Peyer's patch (tissue), 4 donors: Measurements from ENCODE around the gene STOML1. TPM values are rescaled to one million over a fixed set of nuclear protein-coding genes. Genes with fewer than 3 reads are reported as not detected.

ENCODE experiments used
- DNase-seq, 3 donors: peaks; one replicate each; pipeline ENCODE4 v3.0.0-alpha.2; 2017 to 2019
- H3K27ac ChIP-seq, 4 donors: fragments of 200-600 bp; sonication (generic); one replicate each; pipeline ENCODE4 v1.5.1; 2016 to 2019
- H3K27me3 ChIP-seq, 2 donors: fragments of 200-600 bp; sonication (generic); one replicate each; pipeline ENCODE4 v1.5.1; 2019
- H3K36me3 ChIP-seq, 3 donors: fragments of 200-600 bp; sonication (generic); one replicate each; pipeline ENCODE4 v1.5.1; 2016 to 2019
- H3K4me1 ChIP-seq, 4 donors: fragments of 200-600 bp; sonication (generic); one replicate each; pipeline ENCODE4 v1.5.1; 2016 to 2019
- H3K4me3 ChIP-seq, 4 donors: fragments of 200-600 bp; sonication (generic); 1 replicate in 3 of 4; 2 replicates in 1 of 4; pipeline ENCODE4 v1.5.1; 2016 to 2019; ENCODE audit warnings: mild to moderate bottlenecking in 1 of 4
- H3K9me3 ChIP-seq, 4 donors: fragments of 200-600 bp; sonication (generic); one replicate each; pipeline ENCODE4 v1.5.1; 2016 to 2019; ENCODE audit warnings: mild to moderate bottlenecking in 1 of 4
- POLR2A ChIP-seq, 2 donors: fragments of 450-650 bp; IDR thresholded peaks; one replicate each; pipeline ENCODE4 v1.5.1; 2017; ENCODE audit warnings: antibody characterized with exemption in 2 of 2, mild to moderate bottlenecking in 2 of 2, moderate library complexity in 2 of 2
- total RNA-seq, 4 donors: library from RNA; depleted of rRNA; stranded (reverse); fragments of >200 nt; gene quantifications; one replicate each; pipeline ENCODE4 v1.1.0, GENCODE V29; 2016
- TF ChIP-seq, protein P1 (sequence below), 6 experiments: fragments of 450-650 bp in 4 of 6; fragments of 200-600 bp in 2 of 6; sonication (generic) in 1 of 6; IDR thresholded peaks; one replicate each; pipeline ENCODE4 v1.5.1; 2017 to 2019; ENCODE audit warnings: antibody characterized with exemption in 6 of 6, mild to moderate bottlenecking in 3 of 6, moderate library complexity in 1 of 6

Gene STOML1
- total RNA-seq, 4 donors from 2014 or later = 10.9 to 24.5 (median 13.5) TPM; not detected in 1

DNA sequence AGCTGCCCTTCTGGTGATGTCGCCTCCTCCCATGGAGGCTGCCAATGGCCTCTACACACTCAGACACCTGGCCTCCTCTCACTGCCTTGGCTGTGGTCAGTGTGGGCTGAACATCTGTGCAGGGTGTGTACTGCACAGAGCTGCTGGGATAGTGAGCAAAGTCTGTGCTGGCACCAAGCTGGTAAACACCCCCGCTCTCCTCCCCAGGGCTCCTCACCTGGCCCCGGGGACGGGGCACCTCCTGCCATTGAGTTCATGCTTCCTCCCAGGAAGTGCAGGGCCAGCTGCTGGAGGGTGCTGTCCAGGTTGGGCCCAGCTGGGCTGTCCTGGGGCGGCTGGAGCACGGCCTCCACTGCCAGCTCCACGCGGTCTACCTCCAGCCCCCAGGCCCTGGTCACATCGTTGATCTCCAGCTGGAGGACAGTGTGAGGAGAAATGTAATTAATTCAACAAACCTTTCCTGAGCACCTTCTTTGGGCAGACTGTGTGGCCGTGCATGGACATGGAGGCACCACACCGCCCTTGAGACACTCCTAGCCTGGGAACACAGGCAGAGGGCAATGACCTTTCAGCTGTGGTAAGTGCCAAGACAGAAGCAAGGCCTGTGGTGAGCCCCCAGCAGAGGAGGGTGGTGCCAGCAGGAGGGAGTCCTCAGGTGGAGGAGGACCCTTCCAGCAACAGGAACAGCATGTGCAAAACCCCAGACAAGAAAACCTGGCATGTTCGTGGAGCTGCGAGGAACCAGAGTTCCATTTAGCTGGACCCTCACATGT, 6.8 kb downstream of the STOML1 start:
- no peak for TF ChIP-seq POLR2A (IDR thresholded peaks at IDR 0.05)
- TF ChIP-seq, protein P1, sequence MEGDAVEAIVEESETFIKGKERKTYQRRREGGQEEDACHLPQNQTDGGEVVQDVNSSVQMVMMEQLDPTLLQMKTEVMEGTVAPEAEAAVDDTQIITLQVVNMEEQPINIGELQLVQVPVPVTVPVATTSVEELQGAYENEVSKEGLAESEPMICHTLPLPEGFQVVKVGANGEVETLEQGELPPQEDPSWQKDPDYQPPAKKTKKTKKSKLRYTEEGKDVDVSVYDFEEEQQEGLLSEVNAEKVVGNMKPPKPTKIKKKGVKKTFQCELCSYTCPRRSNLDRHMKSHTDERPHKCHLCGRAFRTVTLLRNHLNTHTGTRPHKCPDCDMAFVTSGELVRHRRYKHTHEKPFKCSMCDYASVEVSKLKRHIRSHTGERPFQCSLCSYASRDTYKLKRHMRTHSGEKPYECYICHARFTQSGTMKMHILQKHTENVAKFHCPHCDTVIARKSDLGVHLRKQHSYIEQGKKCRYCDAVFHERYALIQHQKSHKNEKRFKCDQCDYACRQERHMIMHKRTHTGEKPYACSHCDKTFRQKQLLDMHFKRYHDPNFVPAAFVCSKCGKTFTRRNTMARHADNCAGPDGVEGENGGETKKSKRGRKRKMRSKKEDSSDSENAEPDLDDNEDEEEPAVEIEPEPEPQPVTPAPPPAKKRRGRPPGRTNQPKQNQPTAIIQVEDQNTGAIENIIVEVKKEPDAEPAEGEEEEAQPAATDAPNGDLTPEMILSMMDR (IDR thresholded peaks at IDR 0.05) = no peak
- Histone ChIP-seq H3K4me3 (no peak overlapping the region), H3K27ac (peak overlapping the region; percentile 1 to 68 (median 34)), H3K27me3 (no peaks in the 10 kb centered on the region), H3K4me1 (peaks cover 0 to 57% (median 25%) of the 10 kb centered on the region in 4 donors), H3K9me3 (no peaks in the 10 kb centered on the region), H3K36me3 (no peaks in the 10 kb centered on the region)
- DNase-seq = peak in 2 of 3 donors; percentile 41 to 67

DNA sequence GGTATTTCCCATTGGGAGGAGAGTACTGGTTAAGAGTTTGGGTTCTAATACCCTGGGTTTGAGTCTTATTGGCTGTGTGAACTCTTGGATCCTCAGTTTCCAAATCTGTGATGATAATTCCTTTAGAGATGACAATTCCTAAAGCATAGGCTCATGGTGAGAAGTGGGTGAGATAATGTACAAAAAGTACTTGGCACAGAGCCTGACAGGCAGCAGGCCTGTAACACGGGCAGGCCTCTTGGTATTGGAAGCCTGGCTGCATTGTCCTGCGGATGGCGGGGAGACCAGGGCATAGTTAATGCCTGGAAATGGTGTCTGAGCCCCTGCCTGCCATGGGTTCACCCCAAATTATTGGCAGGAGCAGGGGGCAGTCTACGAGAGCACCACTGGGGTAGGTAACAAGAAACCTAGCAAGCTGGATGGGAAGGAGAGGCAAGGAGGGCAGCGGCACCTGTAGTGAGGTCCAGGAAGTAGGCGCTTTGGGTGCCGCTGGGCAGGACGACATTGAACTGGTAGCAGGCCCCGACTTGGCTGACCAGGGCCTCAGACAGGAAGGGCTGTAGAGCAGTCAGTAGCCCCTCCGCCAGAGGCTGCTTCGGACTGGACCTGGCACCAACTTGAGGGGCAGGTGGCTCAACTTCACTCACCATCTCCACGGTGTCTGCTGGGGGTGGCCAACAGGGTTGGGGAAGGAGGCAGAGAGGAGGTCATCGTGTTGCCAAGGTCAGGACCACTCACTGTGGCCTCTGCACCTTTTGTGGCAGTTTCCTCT, 7.7 kb downstream of the STOML1 start:
- peaks cover 0 to 50% (median 25%) of the 10 kb centered on the region in 4 donors for H3K4me1 ChIP-seq
- H3K27me3 ChIP-seq = no peaks in the 10 kb centered on the region
- peak in 2 of 3 donors; percentile 14 to 43 for DNase-seq
- H3K9me3 ChIP-seq = no peaks in the 10 kb centered on the region
- no peaks in the 10 kb centered on the region for H3K36me3 ChIP-seq
- no peak overlapping the region for H3K4me3 ChIP-seq
- TF ChIP-seq POLR2A (IDR thresholded peaks at IDR 0.05) = no peak
- TF ChIP-seq, protein P1 (IDR thresholded peaks at IDR 0.05) = no peak
- H3K27ac ChIP-seq = peak overlapping the region in 3 of 4 donors; percentile 53 to 85 (median 68)

DNA sequence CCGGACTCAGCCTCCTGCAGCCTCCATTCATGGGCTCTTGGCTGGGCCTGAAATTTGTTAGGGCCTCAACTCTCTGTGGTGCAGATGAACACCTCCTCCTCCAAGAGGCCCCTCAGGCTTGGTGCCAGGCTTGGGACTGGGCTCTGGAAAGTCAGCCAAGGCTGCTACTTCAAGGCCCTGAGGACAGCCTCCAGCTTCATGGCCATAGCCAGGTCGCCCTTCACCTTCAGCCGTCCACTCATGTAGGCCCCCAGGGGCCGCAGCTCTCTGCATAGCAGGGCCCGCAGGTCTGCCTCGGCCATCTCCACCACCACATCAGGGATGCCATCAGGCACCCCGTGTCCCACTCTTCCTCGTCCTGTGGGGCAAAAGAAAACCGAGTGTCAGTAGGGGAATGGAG, 8.3 kb downstream of the STOML1 start:
- TF ChIP-seq, protein P1 (IDR thresholded peaks at IDR 0.05) = no peak
- no peak for TF ChIP-seq POLR2A (IDR thresholded peaks at IDR 0.05)
- DNase-seq = peak in 1 of 3 donors; percentile 11
- no peaks in the 10 kb centered on the region for H3K27me3 ChIP-seq
- H3K4me1 ChIP-seq = peaks cover 0 to 43% (median 25%) of the 10 kb centered on the region in 4 donors
- peak overlapping the region; percentile 46 to 85 (median 70) for H3K27ac ChIP-seq
- H3K4me3 ChIP-seq = no peak overlapping the region
- H3K9me3 ChIP-seq = no peaks in the 10 kb centered on the region
- no peaks in the 10 kb centered on the region for H3K36me3 ChIP-seq

DNA sequence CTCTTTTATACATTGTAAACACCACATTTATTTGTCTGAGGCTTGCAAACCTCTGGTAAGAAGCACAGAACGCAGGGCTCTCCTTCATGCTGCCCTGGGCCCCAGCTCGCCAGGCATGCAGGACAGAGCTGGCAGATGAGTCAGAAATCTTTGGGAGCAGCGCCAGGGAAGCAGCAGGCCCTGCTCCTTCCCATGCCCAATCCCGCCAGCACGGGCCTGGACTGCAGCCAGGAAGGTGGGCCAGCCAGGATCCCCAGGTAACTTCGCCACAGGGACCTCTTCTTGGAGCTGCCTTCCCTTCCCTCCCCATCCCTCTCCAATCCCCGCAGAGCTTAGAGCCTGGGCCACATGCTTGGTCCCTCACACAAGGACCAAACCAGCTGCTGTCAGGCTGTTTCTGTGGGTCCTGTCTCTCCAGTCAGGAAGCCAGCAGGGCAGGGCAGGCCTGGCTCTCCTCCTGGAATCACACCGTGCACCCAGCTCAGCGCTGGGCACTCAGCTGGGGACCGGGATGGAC, 8.8 kb downstream of the STOML1 start:
- no peaks in the 10 kb centered on the region for H3K9me3 ChIP-seq
- DNase-seq = peak in 2 of 3 donors; percentile 18 to 51
- no peak overlapping the region for H3K4me3 ChIP-seq
- H3K36me3 ChIP-seq = no peaks in the 10 kb centered on the region
- no peaks in the 10 kb centered on the region for H3K27me3 ChIP-seq
- H3K4me1 ChIP-seq = peaks cover 0 to 38% (median 25%) of the 10 kb centered on the region in 4 donors
- H3K27ac ChIP-seq = peak overlapping the region; percentile 46 to 85 (median 70)
- no peak for TF ChIP-seq POLR2A (IDR thresholded peaks at IDR 0.05)
- TF ChIP-seq, protein P1 (IDR thresholded peaks at IDR 0.05) = no peak

DNA sequence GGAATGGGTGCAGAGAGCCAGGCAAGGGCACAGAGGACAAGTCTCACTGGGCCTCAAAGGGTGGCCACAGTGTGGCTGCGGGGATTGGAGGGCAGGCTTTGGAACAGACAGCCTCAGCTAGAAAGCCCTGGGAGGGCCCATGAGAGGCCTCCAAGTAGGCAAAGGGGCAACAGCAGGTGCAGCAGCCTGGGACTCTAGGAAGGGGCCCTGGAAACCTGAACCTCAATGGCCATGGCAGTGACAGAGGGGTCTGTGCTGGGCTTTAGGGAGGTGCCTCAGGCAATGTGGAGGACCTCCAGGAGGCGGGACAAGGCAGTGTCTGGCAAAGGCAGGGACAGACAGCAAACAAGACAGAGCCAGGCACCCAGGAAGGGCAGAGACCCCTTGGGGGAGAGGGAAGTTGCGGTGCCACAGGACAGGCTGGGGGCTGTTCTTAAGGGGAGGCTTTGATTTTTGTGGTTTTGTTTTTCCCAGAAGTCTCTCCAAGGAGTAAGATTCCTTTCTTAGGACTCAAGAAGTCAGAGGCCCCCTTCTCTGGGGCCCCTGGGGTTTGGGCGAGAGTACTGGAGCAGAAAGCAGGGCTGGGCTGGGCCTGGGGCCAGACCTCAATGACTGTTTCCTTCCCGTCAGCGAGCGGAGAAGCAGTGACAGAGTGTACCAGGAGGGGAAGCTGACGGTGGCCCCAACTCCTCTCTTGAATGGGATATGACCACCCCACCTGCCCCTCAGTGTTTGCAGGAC, 9.7 kb downstream of the STOML1 start:
- Histone ChIP-seq H3K27ac (peak overlapping the region; percentile 46 to 85 (median 70)), H3K4me1 (peaks cover 0 to 35% (median 25%) of the 10 kb centered on the region in 4 donors), H3K9me3 (no peaks in the 10 kb centered on the region), H3K36me3 (no peaks in the 10 kb centered on the region), H3K4me3 (no peak overlapping the region), H3K27me3 (no peaks in the 10 kb centered on the region)
- no peak for TF ChIP-seq POLR2A (IDR thresholded peaks at IDR 0.05)
- TF ChIP-seq, protein P1 (IDR thresholded peaks at IDR 0.05) = no peak
- peak in 2 of 3 donors; percentile 64 to 85 for DNase-seq
